ENCODE data around the gene EIF2B2. TPM values are rescaled to one million over a fixed set of nuclear protein-coding genes. Genes with fewer than 3 reads are reported as not detected.

EIF2B2 gene
- total RNA-seq, 1 donor from 2014 or later, result 118 TPM

DNA sequence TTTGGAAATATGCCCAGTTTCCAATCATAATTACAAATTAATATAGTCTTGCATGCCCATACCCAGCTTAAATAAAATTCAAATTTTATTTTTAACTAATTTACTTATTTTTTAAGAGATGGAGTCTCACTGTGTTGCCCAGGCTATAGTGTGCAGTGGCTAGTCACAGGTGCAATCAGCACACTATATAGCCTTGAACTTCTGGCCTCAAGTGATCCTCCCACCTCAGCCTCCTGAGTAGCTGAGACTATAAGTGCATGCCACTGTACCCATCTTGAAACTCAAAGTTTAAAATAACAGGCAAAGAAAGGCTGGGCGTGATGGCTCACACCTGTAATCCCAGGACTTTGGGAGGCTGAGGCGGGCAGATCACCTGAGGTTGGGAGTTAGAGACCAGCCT is 38.2 kb downstream of the EIF2B2 start:
- DNase-seq (ENCODE audit: extremely low read depth, low read depth, low spot score), result no peak

DNA sequence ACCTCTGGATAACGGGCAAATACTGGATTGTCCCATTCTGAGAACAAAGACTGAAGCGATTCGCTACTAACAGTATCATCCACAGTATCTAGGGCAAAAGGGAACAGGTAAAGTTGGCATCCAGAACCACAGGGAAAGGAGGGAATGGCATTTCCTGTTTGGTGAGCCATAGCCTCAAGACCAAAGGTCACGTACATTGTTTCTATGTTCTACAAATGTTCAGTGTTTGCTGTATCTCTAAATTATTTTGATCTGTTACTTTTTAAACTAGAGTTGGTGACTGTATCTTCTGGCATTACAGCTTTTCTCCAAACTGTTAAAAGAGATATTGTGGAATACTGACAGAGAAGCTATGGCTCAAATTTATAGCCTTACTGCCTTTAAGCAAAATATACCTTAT is 38.9 kb downstream of the EIF2B2 start:
- no peak for DNase-seq (ENCODE audit: extremely low read depth, low read depth, low spot score)

DNA sequence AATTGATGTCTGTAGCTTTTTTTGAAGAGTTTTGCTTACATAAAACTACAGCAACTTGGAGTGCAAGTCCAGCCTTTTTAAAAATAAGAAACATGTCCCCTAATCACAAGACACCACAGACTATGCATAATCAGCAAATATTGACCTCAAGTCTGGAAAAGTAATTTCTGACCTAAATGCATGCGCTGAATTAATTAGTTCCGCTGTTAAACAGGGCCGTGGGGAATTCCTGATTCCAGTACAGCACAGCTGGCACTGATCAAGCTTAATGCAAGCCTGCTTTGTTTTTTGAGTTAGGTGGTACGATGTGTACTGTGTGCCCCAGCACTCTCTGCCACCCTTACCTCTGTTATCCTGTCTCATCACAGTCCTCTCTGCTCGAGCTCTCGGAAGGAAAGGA is 39.3 kb downstream of the EIF2B2 start:
- no peak for DNase-seq (ENCODE audit: extremely low read depth, low read depth, low spot score)

DNA sequence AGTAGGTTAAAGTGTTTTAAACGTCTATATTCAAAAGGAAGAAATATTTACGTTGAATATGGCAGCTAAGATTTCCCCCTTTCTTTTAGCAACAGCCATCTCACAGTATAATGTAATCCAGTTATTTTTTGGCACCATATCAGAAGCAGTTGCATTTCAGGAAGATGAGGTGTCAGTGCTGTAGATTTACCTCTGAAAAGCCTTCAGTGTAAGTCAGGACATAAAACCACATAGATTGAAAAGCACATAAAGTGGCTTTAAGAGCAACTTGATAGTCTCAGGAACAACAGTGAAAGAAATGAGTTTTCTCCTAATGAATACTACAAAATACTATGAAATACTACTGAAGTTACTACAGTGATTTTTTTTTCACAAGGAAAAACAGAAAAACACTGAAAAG is 41.6 kb downstream of the EIF2B2 start:
- no peak for DNase-seq (ENCODE audit: extremely low read depth, low read depth, low spot score)

DNA sequence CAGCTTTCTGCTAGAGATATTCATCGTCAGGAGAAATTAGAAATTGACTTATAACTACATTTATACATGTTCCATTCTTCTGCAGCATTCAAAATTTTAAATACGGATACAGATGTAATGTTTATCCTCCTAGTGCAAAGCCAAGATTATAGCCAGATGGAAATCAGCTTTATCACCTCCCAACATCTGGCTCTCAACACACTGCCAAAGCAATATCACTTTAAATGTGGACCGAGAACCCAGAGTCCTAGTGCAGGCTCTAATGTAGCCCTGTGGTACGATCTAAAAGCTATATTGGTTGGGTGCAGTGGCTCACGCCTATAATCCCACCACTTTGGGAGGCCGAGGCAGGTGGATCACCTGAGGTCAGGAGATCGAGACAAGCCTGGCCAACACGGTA is 42.0 kb downstream of the EIF2B2 start:
- no peak for DNase-seq (ENCODE audit: extremely low read depth, low read depth, low spot score)

DNA sequence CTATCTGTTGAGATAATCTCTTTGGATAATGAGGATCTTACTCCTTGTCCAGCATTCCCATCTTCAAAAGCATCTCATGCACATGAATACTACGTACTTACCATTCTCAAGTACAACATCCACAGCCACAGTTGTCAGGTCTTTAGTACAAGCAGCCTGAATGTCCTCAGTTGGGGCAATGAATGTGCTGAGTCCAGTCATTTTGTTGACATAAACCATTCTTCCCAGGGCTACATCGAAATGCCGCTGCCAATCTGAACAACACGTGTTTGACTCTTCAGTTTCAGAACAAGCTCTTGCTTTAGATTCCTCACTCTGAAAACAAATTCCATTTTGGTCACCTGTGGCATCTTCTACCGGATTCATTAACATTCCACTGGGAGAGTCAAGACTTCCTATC is 43.6 kb downstream of the EIF2B2 start:
- DNase-seq (ENCODE audit: extremely low read depth, low read depth, low spot score), result no peak

DNA sequence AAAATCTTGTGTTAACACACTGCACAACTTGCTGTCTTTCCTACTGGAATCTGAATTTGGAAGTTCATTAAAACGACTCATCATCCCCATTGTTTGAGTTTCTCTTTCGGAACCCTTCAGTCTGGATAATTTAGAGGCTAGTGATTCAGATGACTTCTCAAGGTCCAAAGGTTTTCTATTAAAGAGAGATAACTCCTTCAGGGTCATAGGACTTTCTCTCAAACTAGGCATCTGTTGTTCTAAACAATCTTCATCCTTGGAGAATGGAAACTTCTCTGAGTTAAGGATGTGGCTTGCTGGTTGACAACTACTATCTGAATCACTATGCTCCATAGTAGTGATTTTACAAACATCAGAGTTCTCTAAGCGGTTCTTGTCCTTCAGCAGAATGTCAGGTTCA is 44.2 kb downstream of the EIF2B2 start:
- no peak for DNase-seq (ENCODE audit: extremely low read depth, low read depth, low spot score)

DNA sequence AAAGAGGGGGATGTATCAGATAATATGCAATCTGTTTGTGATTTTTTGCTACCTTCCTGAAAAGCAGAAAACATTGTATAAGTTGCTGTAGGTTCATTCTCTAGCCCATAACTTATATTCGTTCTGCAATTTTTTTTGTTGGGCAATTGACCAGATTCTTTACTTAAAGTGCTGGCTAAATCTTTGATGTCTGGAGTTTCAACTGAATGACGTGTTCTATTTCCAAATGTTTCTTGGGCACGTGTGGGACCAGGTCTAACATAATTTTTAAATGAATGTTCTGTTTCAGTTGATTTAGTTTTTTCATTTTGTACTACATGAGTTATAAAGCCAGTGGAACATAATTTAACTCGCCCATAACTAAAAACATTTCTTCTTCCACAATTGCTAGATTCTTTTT is 44.8 kb downstream of the EIF2B2 start:
- DNase-seq (ENCODE audit: extremely low read depth, low read depth, low spot score), result no peak

DNA sequence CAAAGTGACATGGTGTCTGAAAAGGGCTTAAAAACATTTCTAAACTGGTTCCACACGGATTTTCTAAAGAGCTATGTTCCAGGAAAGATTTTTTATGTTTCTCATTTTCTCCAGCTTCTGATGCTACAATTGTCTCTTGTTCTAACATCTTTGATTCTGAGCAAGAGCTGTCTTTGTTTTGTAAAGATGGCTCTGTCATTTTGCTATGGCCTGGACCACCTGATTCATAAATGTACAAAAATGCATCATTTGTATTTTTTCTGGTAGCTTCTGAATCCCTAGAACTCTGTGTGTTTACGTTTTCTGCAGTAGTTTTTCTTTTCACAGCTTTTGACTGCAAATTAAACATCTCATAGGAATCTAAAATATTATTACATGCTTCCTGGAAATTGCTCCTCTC is 45.4 kb downstream of the EIF2B2 start:
- no peak for DNase-seq (ENCODE audit: extremely low read depth, low read depth, low spot score)

DNA sequence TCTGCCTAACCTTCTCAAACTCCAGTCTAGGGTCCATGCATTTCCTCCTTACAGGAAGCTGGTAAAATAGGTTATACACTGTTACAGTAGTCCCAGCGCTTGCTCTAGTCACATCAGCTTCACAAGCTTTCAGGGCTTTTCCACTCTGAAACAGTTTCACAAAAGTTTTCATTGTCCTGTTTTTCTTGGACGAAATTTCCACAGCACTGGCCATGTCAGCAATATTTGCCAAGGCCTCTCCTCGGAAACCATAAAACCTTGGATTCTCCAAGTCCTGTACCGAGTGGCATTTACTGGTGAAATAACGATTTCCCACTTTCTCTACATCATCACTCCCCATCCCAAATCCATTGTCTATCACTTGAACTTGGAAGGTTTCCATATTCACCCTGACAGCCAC is 46.4 kb downstream of the EIF2B2 start:
- no peak for DNase-seq (ENCODE audit: extremely low read depth, low read depth, low spot score)

DNA sequence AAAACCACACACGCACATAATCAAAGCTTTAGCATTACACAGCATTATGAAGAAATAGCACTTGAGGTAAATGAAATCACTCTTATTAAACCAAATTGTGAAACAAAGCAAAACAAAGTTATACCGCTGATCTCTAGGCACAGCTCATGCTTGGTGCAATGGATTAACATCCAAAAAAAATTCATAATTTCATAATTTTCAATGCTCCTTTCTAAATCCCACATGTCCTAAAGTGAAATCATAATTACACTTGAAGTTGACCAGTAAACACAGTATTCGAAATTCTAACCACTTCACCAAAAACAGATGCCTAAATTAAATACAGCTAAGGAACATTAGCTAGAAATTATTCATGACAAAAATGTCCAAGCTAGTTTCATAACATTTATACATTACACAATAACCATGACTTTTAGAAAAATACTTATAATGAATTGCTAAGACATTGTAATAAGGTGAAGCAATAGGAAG is 47.0 kb downstream of the EIF2B2 start:
- DNase-seq (ENCODE audit: extremely low read depth, low read depth, low spot score), result no peak

DNA sequence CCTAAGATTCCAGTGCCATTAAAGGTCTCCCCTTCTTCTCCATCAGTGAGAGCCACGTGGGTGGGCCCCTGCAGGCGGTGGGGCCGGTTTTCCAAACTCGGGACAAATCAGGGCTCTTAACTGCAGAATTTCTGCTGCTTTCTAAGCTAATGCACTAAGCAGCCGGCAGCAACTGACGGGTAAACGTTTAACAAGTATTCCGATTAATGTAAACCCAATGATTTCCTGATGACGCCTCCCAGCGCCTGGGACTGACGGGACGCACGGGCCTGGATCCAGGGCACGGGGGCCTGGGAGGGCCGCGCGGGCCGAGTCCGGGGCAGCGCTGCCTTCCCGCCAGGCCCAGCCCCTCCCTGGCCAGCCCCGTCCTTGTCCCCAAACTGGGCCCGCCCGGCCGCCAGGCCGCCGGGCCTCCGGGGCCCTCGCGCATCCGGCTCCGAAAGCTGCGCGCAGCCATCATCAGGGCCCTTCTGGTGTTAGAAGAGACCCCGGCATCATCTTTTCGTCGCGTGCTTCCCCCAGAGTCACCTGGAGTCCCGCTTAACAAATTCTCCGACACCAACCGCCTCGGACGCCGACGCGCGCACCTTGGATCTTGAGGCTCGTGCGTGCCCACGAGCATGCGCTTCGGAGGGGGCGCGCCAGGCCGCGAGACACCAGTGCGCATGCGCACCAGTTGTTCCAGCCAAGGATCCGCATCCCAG is 48.3 kb downstream of the EIF2B2 start, which contains the start of gene MLH3:
TSS of gene MLH3 (minus strand) at position 616 of the 704 bp plus-strand sequence. CDS start 1,812 bp downstream, outside the sequence.
- no peak for DNase-seq (ENCODE audit: extremely low read depth, low read depth, low spot score)

DNA sequence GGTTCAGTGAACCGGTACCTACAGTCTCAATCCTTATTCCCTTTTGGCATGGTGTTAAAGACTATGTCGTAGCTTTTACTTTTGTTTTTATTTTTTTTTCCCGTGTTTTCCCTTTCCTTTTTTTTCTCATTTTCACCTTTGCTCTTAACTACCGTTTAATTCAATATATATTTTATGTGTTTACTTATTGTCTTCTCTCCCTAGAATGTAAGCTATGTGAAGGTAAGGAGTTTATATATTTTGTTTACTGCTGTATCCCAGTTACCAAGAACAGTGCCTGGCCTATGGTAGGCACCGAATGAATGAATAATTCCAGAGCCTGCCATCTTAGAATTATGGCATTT is 48.8 kb downstream of the EIF2B2 start:
- no peak for DNase-seq (ENCODE audit: extremely low read depth, low read depth, low spot score)

DNA sequence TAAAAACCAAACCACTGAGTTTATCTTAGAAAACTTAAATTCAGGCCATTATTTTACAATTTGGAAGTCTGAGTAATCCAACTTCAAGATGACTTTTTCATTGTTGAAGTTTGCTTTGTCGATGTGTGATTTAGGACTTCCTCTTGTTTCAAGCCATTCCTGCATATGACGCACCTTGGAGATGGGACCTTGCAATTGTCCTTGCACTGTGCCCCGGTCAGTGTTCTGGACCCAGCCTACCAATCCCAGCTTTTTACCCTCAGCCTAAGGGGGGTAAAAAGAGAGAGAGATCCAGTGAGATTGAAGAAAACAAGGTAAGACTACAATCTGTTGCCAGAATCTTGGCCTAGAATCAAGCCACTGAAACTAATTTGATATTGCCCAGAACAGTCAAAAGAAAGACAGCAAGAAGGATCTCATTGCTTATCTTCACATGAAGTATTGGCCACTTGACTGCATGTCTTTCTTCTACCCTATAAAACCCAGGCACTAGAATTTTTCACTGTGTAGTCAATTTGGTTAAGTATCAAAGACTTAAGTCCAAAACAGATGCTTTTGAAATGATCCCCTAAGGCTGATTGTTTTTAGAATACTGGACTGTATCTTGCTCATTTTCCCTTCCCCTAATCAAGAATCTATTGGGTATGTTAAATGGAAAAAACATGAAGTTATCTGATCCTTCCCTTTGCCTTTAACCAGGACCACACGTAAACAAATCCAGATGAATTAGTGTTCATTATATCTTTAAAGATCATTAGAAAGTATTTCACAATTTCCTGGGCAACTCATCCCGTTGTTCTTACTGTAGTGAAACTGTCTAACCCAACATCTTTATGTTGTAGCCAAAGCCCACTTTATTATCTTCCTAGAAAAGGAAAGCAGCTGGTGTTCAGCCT is 50.9 kb downstream of the EIF2B2 start:
- no peak for DNase-seq (ENCODE audit: extremely low read depth, low read depth, low spot score)

DNA sequence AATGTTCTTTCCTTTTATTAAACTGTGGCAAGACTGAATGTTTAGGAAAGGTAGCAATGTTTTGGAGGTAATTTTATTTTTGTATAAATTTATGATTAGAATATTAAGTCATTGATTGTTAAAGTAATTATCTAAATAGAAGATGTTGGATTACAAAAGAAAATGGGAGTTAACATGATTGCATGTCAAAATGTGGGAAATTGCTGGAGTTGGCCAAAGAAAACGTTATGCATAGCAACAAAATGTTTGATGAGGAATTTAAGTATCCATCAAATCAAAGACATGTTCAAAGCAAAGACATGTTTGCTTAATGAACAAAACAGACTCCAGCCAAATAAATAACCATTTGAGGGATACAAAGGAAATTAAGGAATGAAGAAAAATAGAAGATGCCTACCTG is 51.7 kb downstream of the EIF2B2 start:
- no peak for DNase-seq (ENCODE audit: extremely low read depth, low read depth, low spot score)

DNA sequence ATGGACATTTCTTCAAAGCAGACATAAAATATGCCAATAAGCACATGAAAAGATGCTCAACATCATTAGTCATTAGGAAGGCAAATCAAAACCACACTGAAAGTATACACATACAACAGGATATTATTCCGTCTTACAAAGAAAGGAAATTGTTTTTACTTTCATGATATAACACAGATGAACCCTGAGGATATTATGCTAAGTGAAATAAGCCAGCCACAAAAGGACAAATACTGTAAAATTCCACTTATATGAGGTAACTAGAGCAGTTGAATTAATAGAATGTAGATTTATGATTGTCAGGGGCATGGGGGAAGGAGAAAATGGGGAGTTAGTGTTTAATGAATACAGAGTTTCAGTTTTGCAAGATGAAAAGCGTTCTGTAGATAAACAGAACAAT is 56.9 kb downstream of the EIF2B2 start:
- no peak for DNase-seq (ENCODE audit: extremely low read depth, low read depth, low spot score)

DNA sequence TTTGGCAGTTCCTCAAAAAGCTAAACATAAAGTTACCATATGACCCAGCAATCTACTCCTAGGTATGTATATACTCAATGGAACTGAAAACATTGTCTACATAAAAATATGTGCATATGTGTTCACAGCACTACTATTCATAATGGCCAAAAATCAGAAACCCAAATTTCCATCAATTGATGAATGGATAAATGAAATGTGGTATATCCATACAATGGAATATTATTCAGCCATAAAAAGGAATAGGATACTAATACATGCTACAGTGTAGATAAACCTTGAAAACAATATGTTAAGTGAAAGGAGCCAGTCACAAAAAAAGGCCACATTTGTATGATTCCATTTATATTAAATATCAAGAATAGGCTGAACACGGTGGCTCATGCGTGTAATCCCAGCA is 57.7 kb downstream of the EIF2B2 start:
- no peak for DNase-seq (ENCODE audit: extremely low read depth, low read depth, low spot score)

Other genes starting within 250 kb of the EIF2B2 start
- gene YLPM1, start 239.6 kb upstream of the EIF2B2 start, total RNA-seq, result 30.1 and 62.5 TPM in 2 replicates
- gene PROX2, start 126.8 kb upstream of the EIF2B2 start, total RNA-seq, result not detected in 2 replicates
- 72.8 and 98.4 TPM in 2 replicates for gene DLST, start 121.0 kb upstream of the EIF2B2 start, total RNA-seq
- 18.6 and 25.7 TPM in 2 replicates for gene RPS6KL1, start 79.7 kb upstream of the EIF2B2 start, total RNA-seq
- 373 and 529 TPM in 2 replicates for gene PGF, start 47.3 kb upstream of the EIF2B2 start, total RNA-seq
- gene MLH3, start 48.5 kb downstream of the EIF2B2 start, total RNA-seq, result 12.5 and 13.6 TPM in 2 replicates
- gene ACYP1, start 61.1 kb downstream of the EIF2B2 start, total RNA-seq, result 8.2 and 13.3 TPM in 2 replicates
- gene ZC2HC1C, start 66.7 kb downstream of the EIF2B2 start, total RNA-seq, result 0.93 and 1.5 TPM in 2 replicates
- 29.3 and 35.8 TPM in 2 replicates for gene NEK9, start 124.1 kb downstream of the EIF2B2 start, total RNA-seq
- 244 and 280 TPM in 2 replicates for gene TMED10, start 173.7 kb downstream of the EIF2B2 start, total RNA-seq

All from glomerular endothelial cell (primary cell).